Neural cell (in vitro differentiated cells): ENCODE data around the gene CCN5.

Experiments used
- EZH2 ChIP-seq: fragments of 200-600, 300-800 bp; shearing (Covaris generic), sonication (generic); IDR thresholded peaks from 2 replicates; pipeline ENCODE4 v1.6.1; 2014; ENCODE audit warnings: antibody characterized with exemption, low read length, borderline replicate concordance, mild to moderate bottlenecking; ENCODE audit not compliant: insufficient read depth, poor library complexity, severe bottlenecking
- TF ChIP-seq, protein P1 (sequence below): fragments of 450-650 bp; IDR thresholded peaks from 2 replicates; pipeline ENCODE4 v1.5.1; 2014; ENCODE audit warnings: antibody characterized with exemption, mild to moderate bottlenecking, moderate library complexity; ENCODE audit not compliant: poor library complexity, severe bottlenecking

DNA sequence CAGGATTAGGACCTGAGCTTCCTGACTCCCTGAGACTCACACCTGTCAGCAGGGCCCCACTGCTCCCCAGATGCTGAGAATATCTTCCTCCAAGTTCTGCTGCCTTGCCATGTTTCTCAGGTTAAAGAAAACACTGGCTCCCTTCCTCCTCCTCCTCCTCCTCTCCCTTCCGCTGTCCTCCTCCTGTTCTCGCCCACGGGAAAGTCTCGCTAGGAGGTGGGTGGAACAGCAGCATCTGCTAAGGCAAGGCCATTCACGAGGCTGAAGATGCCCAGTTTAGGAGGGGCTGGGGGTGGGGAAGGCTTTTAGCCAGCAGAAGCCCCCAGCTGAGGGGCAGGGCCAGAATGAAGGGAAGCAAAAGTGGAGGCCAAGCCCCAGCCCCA, 54.3 kb downstream of the CCN5 start:
- TF ChIP-seq, protein P1, sequence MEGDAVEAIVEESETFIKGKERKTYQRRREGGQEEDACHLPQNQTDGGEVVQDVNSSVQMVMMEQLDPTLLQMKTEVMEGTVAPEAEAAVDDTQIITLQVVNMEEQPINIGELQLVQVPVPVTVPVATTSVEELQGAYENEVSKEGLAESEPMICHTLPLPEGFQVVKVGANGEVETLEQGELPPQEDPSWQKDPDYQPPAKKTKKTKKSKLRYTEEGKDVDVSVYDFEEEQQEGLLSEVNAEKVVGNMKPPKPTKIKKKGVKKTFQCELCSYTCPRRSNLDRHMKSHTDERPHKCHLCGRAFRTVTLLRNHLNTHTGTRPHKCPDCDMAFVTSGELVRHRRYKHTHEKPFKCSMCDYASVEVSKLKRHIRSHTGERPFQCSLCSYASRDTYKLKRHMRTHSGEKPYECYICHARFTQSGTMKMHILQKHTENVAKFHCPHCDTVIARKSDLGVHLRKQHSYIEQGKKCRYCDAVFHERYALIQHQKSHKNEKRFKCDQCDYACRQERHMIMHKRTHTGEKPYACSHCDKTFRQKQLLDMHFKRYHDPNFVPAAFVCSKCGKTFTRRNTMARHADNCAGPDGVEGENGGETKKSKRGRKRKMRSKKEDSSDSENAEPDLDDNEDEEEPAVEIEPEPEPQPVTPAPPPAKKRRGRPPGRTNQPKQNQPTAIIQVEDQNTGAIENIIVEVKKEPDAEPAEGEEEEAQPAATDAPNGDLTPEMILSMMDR: no peak
- no peak for TF ChIP-seq EZH2
